Dermis blood vessel endothelial cell (primary cell): ENCODE results near the gene USH2A. TPM values are rescaled to one million over a fixed set of nuclear protein-coding genes. Genes with fewer than 3 reads are reported as not detected.

Experiments
- DNase-seq: peaks from one replicate; pipeline ENCODE4 v3.0.0; 2010
- total RNA-seq: library from RNA; depleted of rRNA; stranded (reverse); fragments of >200 nt; gene quantifications from 2 replicates; pipeline ENCODE4 v1.2.3, GENCODE V29; 2014

The USH2A gene
- total RNA-seq, 1 donor from 2014 or later = not detected

GRCh38 chr1:215635827-215636226 lies 787.4 kb downstream of the USH2A start:
- no peak for DNase-seq

GRCh38 chr1:215631489-215631888 lies 791.8 kb downstream of the USH2A start:
- no peak for DNase-seq

- no peak for DNase-seq
Measured at GRCh38 chr1:215631040-215631439, 792.2 kb downstream of the USH2A start.

- DNase-seq = no peak
Measured at GRCh38 chr1:215625949-215626348, 797.3 kb downstream of the USH2A start.

GRCh38 chr1:215623162-215623561 lies 800.1 kb downstream of the USH2A start:
- no peak for DNase-seq

- no peak for DNase-seq
Measured at GRCh38 chr1:215617979-215618378, 805.3 kb downstream of the USH2A start.

- peak; percentile 43 for DNase-seq
Measured at GRCh38 chr1:215612391-215612790, 810.9 kb downstream of the USH2A start.

GRCh38 chr1:215608646-215609045 lies 814.6 kb downstream of the USH2A start:
- no peak for DNase-seq

- DNase-seq = no peak
Measured at GRCh38 chr1:215607412-215607811, 815.8 kb downstream of the USH2A start.

- DNase-seq = peak; percentile 38
Measured at GRCh38 chr1:215606564-215607168, 816.6 kb downstream of the USH2A start.

- no peak for DNase-seq
Measured at GRCh38 chr1:215606036-215606435, 817.2 kb downstream of the USH2A start.

GRCh38 chr1:215605011-215605621 lies 818.1 kb downstream of the USH2A start:
- DNase-seq = no peak

GRCh38 chr1:215603319-215603718 lies 819.9 kb downstream of the USH2A start:
- no peak for DNase-seq

- DNase-seq = no peak
Measured at GRCh38 chr1:215601276-215601675, 822.0 kb downstream of the USH2A start.

GRCh38 chr1:215600867-215601266 lies 822.4 kb downstream of the USH2A start:
- DNase-seq = no peak

- DNase-seq = no peak
Measured at GRCh38 chr1:215600258-215600792, 822.9 kb downstream of the USH2A start.

- peak; percentile 24 for DNase-seq
Measured at GRCh38 chr1:215599418-215600074, 823.7 kb downstream of the USH2A start.

GRCh38 chr1:215597961-215598360 lies 825.3 kb downstream of the USH2A start:
- DNase-seq = no peak

- DNase-seq = no peak
Measured at GRCh38 chr1:215595231-215595630, 828.0 kb downstream of the USH2A start.

GRCh38 chr1:215594640-215595039 lies 828.6 kb downstream of the USH2A start:
- no peak for DNase-seq

GRCh38 chr1:215590779-215591491 lies 832.3 kb downstream of the USH2A start:
- DNase-seq = no peak

- no peak for DNase-seq
Measured at GRCh38 chr1:215589650-215590435, 833.4 kb downstream of the USH2A start.
